HEK293 (cell line): ENCODE results near the gene PSMA2.

Experiments
- CTCF ChIA-PET: fragments of 350-600 bp; formaldehyde crosslinking; extraction: SDS; loops from one replicate; lab custom pipeline; 2021; ENCODE audit warnings: antibody characterized with exemption; lab: Yijun Ruan, JAX
- POLR2A ChIA-PET: fragments of 300-600 bp; formaldehyde crosslinking; extraction: SDS; loops from one replicate; lab custom pipeline; 2020; ENCODE audit warnings: antibody characterized with exemption, inconsistent platforms; lab: Yijun Ruan, JAX
- H3K27ac ChIP-seq: fragments of 200-500 bp; sonication (Bioruptor generic); 2 replicates; pipeline ENCODE4 v1.5.1; 2014; ENCODE audit warnings: low read depth, low read length, control low read depth, inconsistent platforms; ENCODE audit errors: extremely low read depth
- H3K36me3 ChIP-seq, 2 experiments: fragments of 200-500 bp in 1 of 2; sonication (Bioruptor generic) in 1 of 2; 1 replicate in 1 of 2; 2 replicates in 1 of 2; pipeline ENCODE4 v1.5.1; 2014 to 2017; ENCODE audit warnings: inconsistent platforms in 2 of 2, low read length in 2 of 2; ENCODE audit not compliant: control insufficient read depth in 2 of 2, insufficient read depth in 1 of 2
- H3K4me1 ChIP-seq: fragments of 200-500 bp; sonication (Bioruptor generic); 2 replicates; pipeline ENCODE4 v1.5.1; 2014; ENCODE audit warnings: mild to moderate bottlenecking, low read length, inconsistent platforms; ENCODE audit not compliant: control insufficient read depth, insufficient read depth
- H3K4me3 ChIP-seq: 2 replicates; pipeline ENCODE4 v1.5.1; 2011; ENCODE audit warnings: low read depth, mild to moderate bottlenecking, control low read depth, low read length, moderate library complexity
- H3K9me3 ChIP-seq: fragments of 200-500 bp; sonication (Bioruptor generic); 2 replicates; pipeline ENCODE4 v1.5.1; 2014; ENCODE audit warnings: low read depth, low read length, inconsistent platforms; ENCODE audit not compliant: control insufficient read depth, insufficient read depth
- HOXA7 ChIP-seq: sonication (generic); formaldehyde crosslinking; IDR thresholded peaks from 2 replicates; pipeline ENCODE4 v1.8.1; 2022; ENCODE audit warnings: missing genetic modification reagents, borderline replicate concordance
- OSR2 ChIP-seq: fragments of 450-650 bp; formaldehyde crosslinking; IDR thresholded peaks from 2 replicates; pipeline ENCODE4 v1.5.1; 2016; ENCODE audit warnings: missing biosample characterization, missing genetic modification characterization
- RBAK ChIP-seq: fragments of 450-650 bp; formaldehyde crosslinking; IDR thresholded peaks from 2 replicates; pipeline ENCODE4 v1.5.1; 2016; ENCODE audit warnings: missing biosample characterization, missing genetic modification characterization
- SCRT2 ChIP-seq: fragments of 450-650 bp; formaldehyde crosslinking; IDR thresholded peaks from 2 replicates; pipeline ENCODE4 v1.5.1; 2016; ENCODE audit warnings: missing biosample characterization, missing genetic modification characterization
- ZBTB17 ChIP-seq: fragments of 450-650 bp; formaldehyde crosslinking; IDR thresholded peaks from 2 replicates; pipeline ENCODE4 v1.5.1; 2016; ENCODE audit warnings: missing biosample characterization, missing genetic modification characterization
- ZBTB21 ChIP-seq: fragments of 450-650 bp; formaldehyde crosslinking; IDR thresholded peaks from 2 replicates; pipeline ENCODE4 v1.5.1; 2017; ENCODE audit warnings: missing biosample characterization, missing genetic modification characterization
- ZIC2 ChIP-seq: fragments of 450-650 bp; formaldehyde crosslinking; IDR thresholded peaks from 2 replicates; pipeline ENCODE4 v1.5.1; 2016; ENCODE audit warnings: missing biosample characterization, missing genetic modification characterization
- ZNF132 ChIP-seq: fragments of 450-650 bp; formaldehyde crosslinking; IDR thresholded peaks from 2 replicates; pipeline ENCODE4 v1.5.1; 2017; ENCODE audit warnings: missing biosample characterization, missing genetic modification characterization, borderline replicate concordance
- ZNF140 ChIP-seq: fragments of 450-650 bp; formaldehyde crosslinking; IDR thresholded peaks from 2 replicates; pipeline ENCODE4 v1.5.1; 2016; ENCODE audit warnings: missing biosample characterization, missing genetic modification characterization
- ZNF202 ChIP-seq: fragments of 450-650 bp; formaldehyde crosslinking; IDR thresholded peaks from 2 replicates; pipeline ENCODE4 v1.5.1; 2016; ENCODE audit warnings: missing biosample characterization, missing genetic modification characterization, borderline replicate concordance
- ZNF24 ChIP-seq: fragments of 450-650 bp; formaldehyde crosslinking; IDR thresholded peaks from 2 replicates; pipeline ENCODE4 v1.5.1; 2016; ENCODE audit warnings: missing biosample characterization, missing genetic modification characterization
- ZNF266 ChIP-seq: fragments of 450-650 bp; formaldehyde crosslinking; IDR thresholded peaks from 2 replicates; pipeline ENCODE4 v1.5.1; 2016; ENCODE audit warnings: missing biosample characterization, missing genetic modification characterization, low read depth
- ZNF274 ChIP-seq, 2 experiments: fragments of 200-500 bp in 1 of 2; fragments of 450-650 bp in 1 of 2; sonication (Bioruptor generic) in 1 of 2; formaldehyde crosslinking in 1 of 2; IDR thresholded peaks; 2 replicates each; pipeline versions ENCODE4 v1.5.1 to v1.6.1; 2014 to 2016; ENCODE audit warnings: borderline replicate concordance in 1 of 2, inconsistent platforms in 1 of 2, low read length in 1 of 2, missing biosample characterization in 1 of 2, missing genetic modification characterization in 1 of 2
- ZNF548 ChIP-seq: fragments of 450-650 bp; formaldehyde crosslinking; IDR thresholded peaks from 2 replicates; pipeline ENCODE4 v1.5.1; 2016; ENCODE audit warnings: missing biosample characterization, missing genetic modification characterization
- ZNF670 ChIP-seq: fragments of 450-650 bp; formaldehyde crosslinking; IDR thresholded peaks from 2 replicates; pipeline ENCODE4 v1.5.1; 2016; ENCODE audit warnings: missing biosample characterization, missing genetic modification characterization, low read depth
- ZNF777 ChIP-seq: fragments of 450-650 bp; formaldehyde crosslinking; IDR thresholded peaks from 2 replicates; pipeline ENCODE4 v1.5.1; 2017; ENCODE audit warnings: missing biosample characterization, missing genetic modification characterization, borderline replicate concordance
- ZNF843 ChIP-seq: fragments of 450-650 bp; formaldehyde crosslinking; IDR thresholded peaks from 2 replicates; pipeline ENCODE4 v1.5.1; 2016; ENCODE audit warnings: missing biosample characterization, missing genetic modification characterization
- TF ChIP-seq, protein P1 (sequence below): fragments of 450-650 bp; formaldehyde crosslinking; IDR thresholded peaks from 2 replicates; pipeline ENCODE4 v1.5.1; 2016; ENCODE audit warnings: missing biosample characterization, missing genetic modification characterization
- TF ChIP-seq, protein P2 (sequence below): fragments of 450-650 bp; formaldehyde crosslinking; IDR thresholded peaks from 2 replicates; pipeline ENCODE4 v1.5.1; 2016; ENCODE audit warnings: missing biosample characterization, missing genetic modification characterization
- TF ChIP-seq, protein P3 (sequence below): fragments of 450-650 bp; formaldehyde crosslinking; IDR thresholded peaks from 2 replicates; pipeline ENCODE4 v1.5.1; 2016; ENCODE audit warnings: missing biosample characterization, missing genetic modification characterization

The PSMA2 gene

DNA sequence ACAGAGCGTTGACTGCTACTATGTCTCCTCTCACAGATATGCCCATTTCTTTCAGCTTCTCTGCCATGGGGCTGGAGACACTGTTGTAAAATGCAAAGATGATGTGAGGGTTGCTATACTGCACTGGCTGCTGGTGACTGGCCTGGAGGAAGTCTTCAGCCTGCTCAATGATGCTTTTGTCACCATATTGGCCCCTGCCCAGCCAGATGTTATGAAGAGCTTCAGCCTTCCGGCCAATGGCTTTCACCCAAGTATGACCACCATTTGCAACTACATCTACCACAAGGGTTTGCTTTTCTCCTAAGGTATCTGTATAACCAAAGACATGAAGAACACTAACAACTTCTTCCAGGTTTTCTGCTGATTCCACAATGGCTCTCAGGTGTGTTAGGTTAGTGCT lies 21.7 kb downstream of the PSMA2 start (continued):
- TF ChIP-seq ZNF274 (IDR thresholded peaks at IDR 0.05; ENCODE audit: low read length) = no peak
- TF ChIP-seq ZNF274 (tag by site-specific recombination; IDR thresholded peaks at IDR 0.05; ENCODE audit: borderline replicate concordance) = no peak
- TF ChIP-seq ZIC2 (tag by site-specific recombination) = no peak

DNA sequence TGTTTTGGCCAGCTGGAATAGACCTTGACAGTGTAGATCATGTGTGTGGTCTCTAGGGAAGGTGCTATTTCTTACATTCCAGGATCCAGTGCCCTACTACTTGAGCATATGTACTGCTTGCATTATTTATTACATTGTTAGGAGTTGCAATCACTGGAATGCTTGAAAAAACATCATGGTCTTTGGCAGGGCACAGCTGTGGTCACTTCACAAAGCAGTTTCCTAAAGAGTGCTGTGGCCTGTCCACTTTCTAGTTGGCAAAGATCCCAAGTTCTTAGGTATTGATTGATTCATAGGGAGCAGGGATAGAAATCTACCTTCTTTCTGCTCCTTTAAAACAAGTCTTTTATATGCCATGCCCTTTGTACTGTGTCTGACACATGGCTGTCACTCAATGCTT lies 24.7 kb downstream of the PSMA2 start:
- no peaks in the 10 kb centered on the region for H3K4me1 ChIP-seq
- no peak for TF ChIP-seq ZNF548
- no peak for TF ChIP-seq ZNF670
- TF ChIP-seq ZIC2 (tag by site-specific recombination) = no peak
- TF ChIP-seq ZNF202 = no peak
- no peak for TF ChIP-seq ZNF132
- TF ChIP-seq, protein P1, sequence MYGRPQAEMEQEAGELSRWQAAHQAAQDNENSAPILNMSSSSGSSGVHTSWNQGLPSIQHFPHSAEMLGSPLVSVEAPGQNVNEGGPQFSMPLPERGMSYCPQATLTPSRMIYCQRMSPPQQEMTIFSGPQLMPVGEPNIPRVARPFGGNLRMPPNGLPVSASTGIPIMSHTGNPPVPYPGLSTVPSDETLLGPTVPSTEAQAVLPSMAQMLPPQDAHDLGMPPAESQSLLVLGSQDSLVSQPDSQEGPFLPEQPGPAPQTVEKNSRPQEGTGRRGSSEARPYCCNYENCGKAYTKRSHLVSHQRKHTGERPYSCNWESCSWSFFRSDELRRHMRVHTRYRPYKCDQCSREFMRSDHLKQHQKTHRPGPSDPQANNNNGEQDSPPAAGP (tag by site-specific recombination) = no peak
- TF ChIP-seq SCRT2 (tag by site-specific recombination) = no peak
- TF ChIP-seq, protein P2, sequence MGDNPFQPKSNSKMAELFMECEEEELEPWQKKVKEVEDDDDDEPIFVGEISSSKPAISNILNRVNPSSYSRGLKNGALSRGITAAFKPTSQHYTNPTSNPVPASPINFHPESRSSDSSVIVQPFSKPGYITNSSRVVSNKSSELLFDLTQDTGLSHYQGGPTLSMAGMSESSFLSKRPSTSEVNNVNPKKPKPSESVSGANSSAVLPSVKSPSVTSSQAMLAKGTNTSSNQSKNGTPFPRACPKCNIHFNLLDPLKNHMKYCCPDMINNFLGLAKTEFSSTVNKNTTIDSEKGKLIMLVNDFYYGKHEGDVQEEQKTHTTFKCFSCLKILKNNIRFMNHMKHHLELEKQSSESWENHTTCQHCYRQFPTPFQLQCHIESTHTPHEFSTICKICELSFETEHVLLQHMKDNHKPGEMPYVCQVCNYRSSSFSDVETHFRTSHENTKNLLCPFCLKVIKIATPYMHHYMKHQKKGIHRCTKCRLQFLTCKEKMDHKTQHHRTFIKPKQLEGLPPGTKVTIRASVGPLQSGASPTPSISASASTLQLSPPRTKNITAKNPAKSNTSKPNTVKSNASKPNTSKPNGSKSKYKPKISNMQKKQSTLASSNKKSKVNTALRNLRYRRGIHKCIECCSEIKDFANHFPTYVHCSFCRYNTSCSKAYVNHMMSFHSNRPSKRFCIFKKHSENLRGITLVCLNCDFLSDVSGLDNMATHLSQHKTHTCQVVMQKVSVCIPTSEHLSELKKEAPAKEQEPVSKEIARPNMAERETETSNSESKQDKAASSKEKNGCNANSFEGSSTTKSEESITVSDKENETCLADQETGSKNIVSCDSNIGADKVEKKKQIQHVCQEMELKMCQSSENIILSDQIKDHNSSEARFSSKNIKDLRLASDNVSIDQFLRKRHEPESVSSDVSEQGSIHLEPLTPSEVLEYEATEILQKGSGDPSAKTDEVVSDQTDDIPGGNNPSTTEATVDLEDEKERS (tag by site-specific recombination) = no peak
- TF ChIP-seq HOXA7 = no peak
- TF ChIP-seq ZNF140 (tag by site-specific recombination) = no peak
- TF ChIP-seq OSR2 (tag by site-specific recombination) = no peak
- TF ChIP-seq ZNF843 (tag by site-specific recombination) = no peak
- TF ChIP-seq ZNF24 (tag by site-specific recombination) = no peak
- no peak for TF ChIP-seq ZBTB17
- TF ChIP-seq, protein P3, sequence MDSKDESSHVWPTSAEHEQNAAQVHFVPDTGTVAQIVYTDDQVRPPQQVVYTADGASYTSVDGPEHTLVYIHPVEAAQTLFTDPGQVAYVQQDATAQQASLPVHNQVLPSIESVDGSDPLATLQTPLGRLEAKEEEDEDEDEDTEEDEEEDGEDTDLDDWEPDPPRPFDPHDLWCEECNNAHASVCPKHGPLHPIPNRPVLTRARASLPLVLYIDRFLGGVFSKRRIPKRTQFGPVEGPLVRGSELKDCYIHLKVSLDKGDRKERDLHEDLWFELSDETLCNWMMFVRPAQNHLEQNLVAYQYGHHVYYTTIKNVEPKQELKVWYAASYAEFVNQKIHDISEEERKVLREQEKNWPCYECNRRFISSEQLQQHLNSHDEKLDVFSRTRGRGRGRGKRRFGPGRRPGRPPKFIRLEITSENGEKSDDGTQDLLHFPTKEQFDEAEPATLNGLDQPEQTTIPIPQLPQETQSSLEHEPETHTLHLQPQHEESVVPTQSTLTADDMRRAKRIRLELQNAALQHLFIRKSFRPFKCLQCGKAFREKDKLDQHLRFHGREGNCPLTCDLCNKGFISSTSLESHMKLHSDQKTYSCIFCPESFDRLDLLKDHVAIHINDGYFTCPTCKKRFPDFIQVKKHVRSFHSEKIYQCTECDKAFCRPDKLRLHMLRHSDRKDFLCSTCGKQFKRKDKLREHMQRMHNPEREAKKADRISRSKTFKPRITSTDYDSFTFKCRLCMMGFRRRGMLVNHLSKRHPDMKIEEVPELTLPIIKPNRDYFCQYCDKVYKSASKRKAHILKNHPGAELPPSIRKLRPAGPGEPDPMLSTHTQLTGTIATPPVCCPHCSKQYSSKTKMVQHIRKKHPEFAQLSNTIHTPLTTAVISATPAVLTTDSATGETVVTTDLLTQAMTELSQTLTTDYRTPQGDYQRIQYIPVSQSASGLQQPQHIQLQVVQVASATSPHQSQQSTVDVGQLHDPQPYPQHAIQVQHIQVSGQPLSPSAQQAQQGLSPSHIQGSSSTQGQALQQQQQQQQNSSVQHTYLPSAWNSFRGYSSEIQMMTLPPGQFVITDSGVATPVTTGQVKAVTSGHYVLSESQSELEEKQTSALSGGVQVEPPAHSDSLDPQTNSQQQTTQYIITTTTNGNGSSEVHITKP (tag by site-specific recombination) = no peak
- TF ChIP-seq RBAK (tag by site-specific recombination) = no peak
- TF ChIP-seq ZNF266 (tag by site-specific recombination) = no peak
- no peak for TF ChIP-seq ZBTB21 (tag by site-specific recombination)
- TF ChIP-seq ZNF777 = no peak
- TF ChIP-seq, all 188 proteins: peak for 0
- H3K27ac ChIP-seq = no peak overlapping the region
- peaks cover 0 to 11% of the 10 kb centered on the region in 2 experiments; a peak in 1 of 3 replicates for H3K36me3 ChIP-seq
- POLR2A ChIA-PET = no interaction called here
- no peak overlapping the region for H3K4me3 ChIP-seq
- H3K9me3 ChIP-seq = no peaks in the 10 kb centered on the region
- CTCF ChIA-PET = no interaction called here
